CD4-positive, alpha-beta memory T cell (primary cell): ENCODE data around the gene SC5D. TPM values are rescaled to one million over a fixed set of nuclear protein-coding genes. Genes with fewer than 3 reads are reported as not detected.
A peak's percentile ranks its signal among the peaks of the same experiment; 100 is the strongest.

Experiments
- CTCF ChIA-PET: fragments of 350-600 bp; sonication (Branson Sonifier 250); formaldehyde crosslinking; loops from one replicate; lab custom pipeline; 2021; ENCODE audit warnings: inconsistent platforms; ENCODE audit not compliant: partially characterized antibody; lab: Charles Lee
- POLR2A ChIA-PET: fragments of 350-600 bp; sonication (Branson Sonifier 250); formaldehyde crosslinking; loops from one replicate; lab custom pipeline; 2021; ENCODE audit not compliant: partially characterized antibody; lab: Charles Lee
- DNase-seq, 5 donors: peaks; one replicate each; pipeline versions ENCODE4 v3.0.0 to v3.0.0-alpha.2; 2020 to 2022; ENCODE audit warnings: mixed read lengths in 1 of 5
- H3K27ac ChIP-seq: one replicate; pipeline ENCODE4 v1.7.0; 2013; ENCODE audit warnings: low read depth, low read length
- H3K27me3 ChIP-seq: 2 replicates; pipeline ENCODE4 v1.7.0; 2013; ENCODE audit warnings: mild to moderate bottlenecking, low read length, moderate library complexity; ENCODE audit not compliant: insufficient read depth
- H3K36me3 ChIP-seq: 2 replicates; pipeline ENCODE4 v1.7.0; 2013; ENCODE audit warnings: mild to moderate bottlenecking, low read length, moderate library complexity; ENCODE audit not compliant: insufficient read depth
- H3K4me1 ChIP-seq: 2 replicates; pipeline ENCODE4 v1.7.0; 2013; ENCODE audit warnings: mild to moderate bottlenecking, low read length, moderate library complexity; ENCODE audit not compliant: insufficient read depth
- H3K4me3 ChIP-seq, 2 donors: one replicate each; pipeline ENCODE4 v1.7.0; 2013; ENCODE audit warnings: low read length in 2 of 2, mild to moderate bottlenecking in 1 of 2
- H3K9me3 ChIP-seq, 2 donors: one replicate each; pipeline ENCODE4 v1.7.0; 2013; ENCODE audit warnings: low read length in 2 of 2, control low read depth in 1 of 2; ENCODE audit not compliant: control insufficient read depth in 1 of 2
- H3K27ac Mint-ChIP-seq, 7 donors: one replicate each; pipeline ENCODE4 v1.8.0; 2020 to 2021; ENCODE audit warnings: mixed read lengths in 7 of 7, mild to moderate bottlenecking in 6 of 7, inconsistent platforms in 3 of 7, moderate library complexity in 3 of 7
- H3K27me3 Mint-ChIP-seq, 2 donors: one replicate each; pipeline ENCODE4 v1.8.0; 2020 to 2021; ENCODE audit warnings: mixed read lengths in 2 of 2
- H3K36me3 Mint-ChIP-seq, 2 donors: one replicate each; pipeline ENCODE4 v1.8.0; 2020 to 2021; ENCODE audit warnings: mixed read lengths in 2 of 2, inconsistent platforms in 1 of 2, mild to moderate bottlenecking in 1 of 2
- H3K4me1 Mint-ChIP-seq, 4 donors: one replicate each; pipeline ENCODE4 v1.8.0; 2020 to 2021; ENCODE audit warnings: mixed read lengths in 4 of 4, mild to moderate bottlenecking in 1 of 4
- H3K4me3 Mint-ChIP-seq, 8 donors: one replicate each; pipeline ENCODE4 v1.8.0; 2020 to 2021; ENCODE audit warnings: mixed read lengths in 8 of 8, mild to moderate bottlenecking in 7 of 8, moderate library complexity in 6 of 8, inconsistent platforms in 3 of 8
- H3K9me3 Mint-ChIP-seq, 8 donors: one replicate each; pipeline ENCODE4 v1.8.0; 2020 to 2021; ENCODE audit warnings: mixed read lengths in 8 of 8, mild to moderate bottlenecking in 5 of 8, inconsistent platforms in 3 of 8, moderate library complexity in 1 of 8
- intact Hi-C: fragments of 100-400 bp; cut with micrococcal nuclease; formaldehyde crosslinking; loops from one replicate; pipeline ENCODE4 v1.15.1; 2023
- polyA plus RNA-seq, 2 donors: library from polyadenylated mRNA; unstranded; fragments of 300-500 nt; fragmentation: Illumina TruSeq; gene quantifications; one replicate each; pipeline ENCODE4 v1.2.3, GENCODE V29; 2021
- total RNA-seq, 2 experiments: library from RNA; stranded (reverse); gene quantifications; one replicate each; pipeline ENCODE4 v1.2.3, GENCODE V29; 2021

SC5D gene
- total and polyA plus RNA-seq, 4 experiments from 2014 or later, result 8.2 to 28.7 (median 22.0) TPM

GRCh38 chr11:121299417-121299816, 6.8 kb downstream of the SC5D start:
- Histone ChIP-seq H3K4me1 (no peaks in the 10 kb centered on the region), H3K27ac (no peak overlapping the region), H3K9me3 (no peaks in the 10 kb centered on the region), H3K4me3 (no peak overlapping the region), H3K36me3 (peaks cover 8% of the 10 kb centered on the region), H3K27me3 (no peaks in the 10 kb centered on the region)
- Mint-ChIP-seq H3K4me1 (peaks cover 33 to 54% (median 41%) of the 10 kb centered on the region in 4 donors), H3K4me3 (no peak overlapping the region), H3K27me3 (no peaks in the 10 kb centered on the region), H3K9me3 (no peaks in the 10 kb centered on the region), H3K36me3 (peaks cover 5 to 19% of the 10 kb centered on the region in 2 donors), H3K27ac (no peak overlapping the region)
- ChIA-PET POLR2A (no interaction called here), CTCF (no interaction called here)
- DNase-seq, result no peak
- intact Hi-C loops, result no loop called here

- ChIA-PET POLR2A (interaction anchor here (0.6 kb wide), 1 partner anchor 177 kb away, joined by 3 read pairs; no protein-coding TSS in a partner anchor), CTCF (no interaction called here)
- Histone ChIP-seq H3K27me3 (no peaks in the 10 kb centered on the region), H3K27ac (no peak overlapping the region), H3K4me1 (no peaks in the 10 kb centered on the region), H3K4me3 (no peak overlapping the region), H3K36me3 (peaks cover 16% of the 10 kb centered on the region), H3K9me3 (no peaks in the 10 kb centered on the region)
- Mint-ChIP-seq H3K27ac (peak overlapping the region in 4 of 7 donors; percentile 18 to 57 (median 42)), H3K4me3 (no peak overlapping the region), H3K9me3 (no peaks in the 10 kb centered on the region), H3K4me1 (peaks cover 25 to 43% (median 32%) of the 10 kb centered on the region in 4 donors), H3K27me3 (no peaks in the 10 kb centered on the region), H3K36me3 (peaks cover 11 to 29% of the 10 kb centered on the region in 2 donors)
- intact Hi-C loops, result no loop called here
- DNase-seq, result no peak
These were observed 7.9 kb downstream of the SC5D start for GRCh38 chr11:121300313-121300971.

- Histone ChIP-seq H3K4me1 (no peaks in the 10 kb centered on the region), H3K27ac (no peak overlapping the region), H3K4me3 (no peak overlapping the region), H3K36me3 (peaks cover 21% of the 10 kb centered on the region), H3K9me3 (no peaks in the 10 kb centered on the region), H3K27me3 (no peaks in the 10 kb centered on the region)
- DNase-seq, result no peak
- CTCF ChIA-PET, result no interaction called here
- POLR2A ChIA-PET, result interaction anchor here (0.6 to 1.1 kb wide), 2 partner anchors 154 to 177 kb away, joined by 3 read pairs; no protein-coding TSS in a partner anchor
- intact Hi-C loops, result no loop called here
- Mint-ChIP-seq H3K36me3 (peaks cover 17 to 34% of the 10 kb centered on the region in 2 donors), H3K4me3 (no peak overlapping the region), H3K9me3 (no peaks in the 10 kb centered on the region), H3K27ac (peak overlapping the region in 4 of 7 donors; percentile 18 to 79 (median 59)), H3K4me1 (peaks cover 21 to 37% (median 25%) of the 10 kb centered on the region in 4 donors), H3K27me3 (no peaks in the 10 kb centered on the region)
These were observed 8.6 kb downstream of the SC5D start for GRCh38 chr11:121300972-121301699.

- Mint-ChIP-seq H3K36me3 (peaks cover 30 to 47% of the 10 kb centered on the region in 2 donors), H3K27me3 (no peaks in the 10 kb centered on the region), H3K4me1 (peaks cover 8 to 26% (median 14%) of the 10 kb centered on the region in 4 donors), H3K4me3 (no peak overlapping the region), H3K27ac (no peak overlapping the region), H3K9me3 (no peaks in the 10 kb centered on the region)
- intact Hi-C loops, result no loop called here
- Histone ChIP-seq H3K27me3 (no peaks in the 10 kb centered on the region), H3K36me3 (peaks cover 39% of the 10 kb centered on the region), H3K4me1 (no peaks in the 10 kb centered on the region), H3K9me3 (no peaks in the 10 kb centered on the region), H3K27ac (no peak overlapping the region), H3K4me3 (no peak overlapping the region)
- no peak for DNase-seq
- CTCF ChIA-PET, result no interaction called here
- POLR2A ChIA-PET, result no interaction called here
These were observed 12.2 kb downstream of the SC5D start for GRCh38 chr11:121304759-121305158.

- no peaks in the 10 kb centered on the region for H3K9me3 ChIP-seq
- H3K27me3 Mint-ChIP-seq, result no peaks in the 10 kb centered on the region
- intact Hi-C loops, result no loop called here
- peaks cover 35 to 41% of the 10 kb centered on the region in 2 donors for H3K36me3 Mint-ChIP-seq
- ChIA-PET CTCF (interaction anchor here (1.0 kb wide), 1 partner anchor 283 kb away, joined by 3 read pairs; no protein-coding TSS in a partner anchor), POLR2A (interaction anchor here (0.5 kb wide), 1 partner anchor 169 kb away, joined by 3 read pairs; no protein-coding TSS in a partner anchor)
- H3K27me3 ChIP-seq, result no peaks in the 10 kb centered on the region
- no peak overlapping the region for H3K4me3 ChIP-seq
- no peak for DNase-seq
- H3K4me3 Mint-ChIP-seq, result no peak overlapping the region
- peaks cover 2 to 12% (median 7%) of the 10 kb centered on the region in 4 donors for H3K4me1 Mint-ChIP-seq
- peaks cover 35% of the 10 kb centered on the region for H3K36me3 ChIP-seq
- no peaks in the 10 kb centered on the region for H3K9me3 Mint-ChIP-seq
- peak overlapping the region in 1 of 7 donors; percentile 49 for H3K27ac Mint-ChIP-seq
- no peak overlapping the region for H3K27ac ChIP-seq
- H3K4me1 ChIP-seq, result no peaks in the 10 kb centered on the region
These were observed 16.2 kb downstream of the SC5D start for GRCh38 chr11:121308816-121309215.

- H3K4me3 Mint-ChIP-seq, result no peak overlapping the region
- H3K4me1 Mint-ChIP-seq, result peaks cover 2 to 12% (median 7%) of the 10 kb centered on the region in 4 donors
- no peaks in the 10 kb centered on the region for H3K9me3 Mint-ChIP-seq
- no peaks in the 10 kb centered on the region for H3K27me3 Mint-ChIP-seq
- Histone ChIP-seq H3K27ac (no peak overlapping the region), H3K4me1 (no peaks in the 10 kb centered on the region), H3K36me3 (peaks cover 29% of the 10 kb centered on the region), H3K9me3 (no peaks in the 10 kb centered on the region), H3K27me3 (no peaks in the 10 kb centered on the region), H3K4me3 (no peak overlapping the region)
- H3K27ac Mint-ChIP-seq, result peak overlapping the region in 3 of 7 donors; percentile 22 to 84 (median 62)
- no peak for DNase-seq
- intact Hi-C loops, result no loop called here
- CTCF ChIA-PET, result interaction anchor here (0.6 kb wide), 1 partner anchor 281 kb away, joined by 3 read pairs; no protein-coding TSS in a partner anchor
- H3K36me3 Mint-ChIP-seq, result peaks cover 34 to 35% of the 10 kb centered on the region in 2 donors
- POLR2A ChIA-PET, result interaction anchor here (1.3 kb wide), 1 partner anchor 10 kb away, joined by 3 read pairs; no protein-coding TSS in a partner anchor
These were observed 17.1 kb downstream of the SC5D start for GRCh38 chr11:121309688-121310087.

- no peak overlapping the region for H3K27ac ChIP-seq
- no peaks in the 10 kb centered on the region for H3K9me3 ChIP-seq
- no peak overlapping the region for H3K4me3 Mint-ChIP-seq
- H3K27me3 ChIP-seq, result no peaks in the 10 kb centered on the region
- ChIA-PET POLR2A (interaction anchor here (1.3 kb wide), 1 partner anchor 9 kb away, joined by 3 read pairs; no protein-coding TSS in a partner anchor), CTCF (no interaction called here)
- H3K27me3 Mint-ChIP-seq, result no peaks in the 10 kb centered on the region
- H3K4me1 ChIP-seq, result no peaks in the 10 kb centered on the region
- no peak for DNase-seq
- H3K27ac Mint-ChIP-seq, result peak overlapping the region in 2 of 7 donors; percentile 32 to 38
- no peak overlapping the region for H3K4me3 ChIP-seq
- H3K4me1 Mint-ChIP-seq, result peaks cover 2 to 12% (median 7%) of the 10 kb centered on the region in 4 donors
- peaks cover 21% of the 10 kb centered on the region for H3K36me3 ChIP-seq
- intact Hi-C loops, result no loop called here
- no peaks in the 10 kb centered on the region for H3K9me3 Mint-ChIP-seq
- H3K36me3 Mint-ChIP-seq, result peaks cover 24 to 25% of the 10 kb centered on the region in 2 donors
These were observed 18.3 kb downstream of the SC5D start for GRCh38 chr11:121310908-121311307.
